Epithelial cell of esophagus (primary cell): ENCODE measurements around the gene DDX28.

ENCODE experiments used
- DNase-seq: peaks from one replicate; pipeline ENCODE4 v3.0.0; 2010; ENCODE audit warnings: low read depth
- H3K4me3 ChIP-seq: 2 replicates; pipeline ENCODE4 v1.5.1; 2011; ENCODE audit warnings: mild to moderate bottlenecking, low read length, control low read depth
- CTCF ChIP-seq: IDR thresholded peaks from 2 replicates; pipeline ENCODE4 v1.5.1; 2011; ENCODE audit warnings: low read depth, mild to moderate bottlenecking, low read length, control low read depth, inconsistent platforms; ENCODE audit not compliant: insufficient read depth; ENCODE audit errors: missing control alignments

Gene DDX28

GRCh38 chr16:68022728-68023537 lies at the start of gene DDX28, which contains the start of gene DUS2:
Gene DDX28, minus strand, starts transcription at chr16:68023232. Its CDS starts 30 bp downstream, at chr16:68023202.
Gene DUS2, plus strand, starts transcription at chr16:68023284. Its CDS starts 14,740 bp downstream, at chr16:68038024.
- TF ChIP-seq CTCF = no peak
- peak within 1 kb of the TSS; percentile 97 for H3K4me3 ChIP-seq
- peak; percentile 95 for DNase-seq

GRCh38 chr16:68072038-68072695 lies 49.1 kb upstream of the DDX28 start:
- peak; percentile 98 for DNase-seq
- TF ChIP-seq CTCF = no peak
- no peak overlapping the region for H3K4me3 ChIP-seq

GRCh38 chr16:68071518-68071901 lies 48.5 kb upstream of the DDX28 start:
- H3K4me3 ChIP-seq = no peak overlapping the region
- no peak for TF ChIP-seq CTCF

GRCh38 chr16:68070806-68071517 lies 47.9 kb upstream of the DDX28 start:
- no peak overlapping the region for H3K4me3 ChIP-seq
- TF ChIP-seq CTCF = no peak
- peak; percentile 23 for DNase-seq

More at GRCh38 chr16:68071518-68071901, 48.5 kb upstream of the DDX28 start:
- no peak for DNase-seq

- DNase-seq = no peak
- no peak for TF ChIP-seq CTCF
- no peak overlapping the region for H3K4me3 ChIP-seq
Measured at GRCh38 chr16:68070249-68070730, 47.3 kb upstream of the DDX28 start.

GRCh38 chr16:68069511-68070248 lies 46.6 kb upstream of the DDX28 start:
- TF ChIP-seq CTCF = no peak
- DNase-seq = no peak
- no peak overlapping the region for H3K4me3 ChIP-seq
